ENCODE measurements around the gene MYOZ3.

Gene MYOZ3

DNA sequence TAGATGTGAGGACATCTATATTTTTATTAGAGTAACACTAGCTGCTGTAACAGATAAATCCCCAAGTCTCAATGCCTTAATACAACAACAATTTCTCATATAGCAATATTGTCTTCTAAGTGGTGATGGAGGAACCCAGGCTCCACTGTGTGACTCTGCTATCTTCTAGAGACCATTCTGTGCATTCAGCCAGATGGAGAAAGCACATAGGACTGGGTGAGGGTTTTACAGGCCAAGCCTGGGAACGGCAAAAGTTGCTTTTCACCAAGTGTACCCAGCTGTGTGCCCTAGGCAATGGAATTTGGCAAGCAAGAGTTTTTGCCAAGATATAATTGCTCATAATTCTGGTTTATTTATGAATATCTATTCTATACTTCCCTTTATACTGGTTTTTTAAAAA lies 28.1 kb downstream of the MYOZ3 start:
- TF ChIP-seq, protein P1, sequence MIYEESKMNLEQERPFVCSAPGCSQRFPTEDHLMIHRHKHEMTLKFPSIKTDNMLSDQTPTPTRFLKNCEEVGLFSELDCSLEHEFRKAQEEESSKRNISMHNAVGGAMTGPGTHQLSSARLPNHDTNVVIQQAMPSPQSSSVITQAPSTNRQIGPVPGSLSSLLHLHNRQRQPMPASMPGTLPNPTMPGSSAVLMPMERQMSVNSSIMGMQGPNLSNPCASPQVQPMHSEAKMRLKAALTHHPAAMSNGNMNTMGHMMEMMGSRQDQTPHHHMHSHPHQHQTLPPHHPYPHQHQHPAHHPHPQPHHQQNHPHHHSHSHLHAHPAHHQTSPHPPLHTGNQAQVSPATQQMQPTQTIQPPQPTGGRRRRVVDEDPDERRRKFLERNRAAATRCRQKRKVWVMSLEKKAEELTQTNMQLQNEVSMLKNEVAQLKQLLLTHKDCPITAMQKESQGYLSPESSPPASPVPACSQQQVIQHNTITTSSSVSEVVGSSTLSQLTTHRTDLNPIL (CRISPR knock-in tag; IDR thresholded peaks at IDR 0.05; ENCODE audit: low read depth): no peak
- TF ChIP-seq BACH2 (CRISPR knock-in tag; IDR thresholded peaks at IDR 0.05; ENCODE audit: borderline replicate concordance) (no peak), ZNF70 (CRISPR knock-in tag; IDR thresholded peaks at IDR 0.05) (no peak), ARNTL (CRISPR knock-in tag; IDR thresholded peaks at IDR 0.05; ENCODE audit: borderline replicate concordance, low read depth) (no peak), TCF4 (CRISPR knock-in tag; IDR thresholded peaks at IDR 0.05; ENCODE audit: borderline replicate concordance) (no peak), TOX (CRISPR knock-in tag; IDR thresholded peaks at IDR 0.05; ENCODE audit: borderline replicate concordance) (no peak), ESRRG (CRISPR knock-in tag; IDR thresholded peaks at IDR 0.05) (no peak), ZNF8 (CRISPR knock-in tag; IDR thresholded peaks at IDR 0.05) (no peak), SNAI2 (CRISPR knock-in tag; IDR thresholded peaks at IDR 0.05) (no peak), ZNF565 (CRISPR knock-in tag; conservative IDR thresholded peaks at IDR 0.05; ENCODE audit: low read depth) (no peak), PPARA (CRISPR knock-in tag; IDR thresholded peaks at IDR 0.05; ENCODE audit: borderline replicate concordance) (no peak), RARB (CRISPR knock-in tag; IDR thresholded peaks at IDR 0.05) (no peak), OSR1 (CRISPR knock-in tag; IDR thresholded peaks at IDR 0.05) (no peak), CSDC2 (CRISPR knock-in tag; IDR thresholded peaks at IDR 0.05) (no peak)
- TF ChIP-seq, protein P2, sequence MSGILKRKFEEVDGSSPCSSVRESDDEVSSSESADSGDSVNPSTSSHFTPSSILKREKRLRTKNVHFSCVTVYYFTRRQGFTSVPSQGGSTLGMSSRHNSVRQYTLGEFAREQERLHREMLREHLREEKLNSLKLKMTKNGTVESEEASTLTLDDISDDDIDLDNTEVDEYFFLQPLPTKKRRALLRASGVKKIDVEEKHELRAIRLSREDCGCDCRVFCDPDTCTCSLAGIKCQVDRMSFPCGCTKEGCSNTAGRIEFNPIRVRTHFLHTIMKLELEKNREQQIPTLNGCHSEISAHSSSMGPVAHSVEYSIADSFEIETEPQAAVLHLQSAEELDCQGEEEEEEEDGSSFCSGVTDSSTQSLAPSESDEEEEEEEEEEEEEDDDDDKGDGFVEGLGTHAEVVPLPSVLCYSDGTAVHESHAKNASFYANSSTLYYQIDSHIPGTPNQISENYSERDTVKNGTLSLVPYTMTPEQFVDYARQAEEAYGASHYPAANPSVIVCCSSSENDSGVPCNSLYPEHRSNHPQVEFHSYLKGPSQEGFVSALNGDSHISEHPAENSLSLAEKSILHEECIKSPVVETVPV (CRISPR knock-in tag; IDR thresholded peaks at IDR 0.05): no peak
- TF ChIP-seq, protein P3, sequence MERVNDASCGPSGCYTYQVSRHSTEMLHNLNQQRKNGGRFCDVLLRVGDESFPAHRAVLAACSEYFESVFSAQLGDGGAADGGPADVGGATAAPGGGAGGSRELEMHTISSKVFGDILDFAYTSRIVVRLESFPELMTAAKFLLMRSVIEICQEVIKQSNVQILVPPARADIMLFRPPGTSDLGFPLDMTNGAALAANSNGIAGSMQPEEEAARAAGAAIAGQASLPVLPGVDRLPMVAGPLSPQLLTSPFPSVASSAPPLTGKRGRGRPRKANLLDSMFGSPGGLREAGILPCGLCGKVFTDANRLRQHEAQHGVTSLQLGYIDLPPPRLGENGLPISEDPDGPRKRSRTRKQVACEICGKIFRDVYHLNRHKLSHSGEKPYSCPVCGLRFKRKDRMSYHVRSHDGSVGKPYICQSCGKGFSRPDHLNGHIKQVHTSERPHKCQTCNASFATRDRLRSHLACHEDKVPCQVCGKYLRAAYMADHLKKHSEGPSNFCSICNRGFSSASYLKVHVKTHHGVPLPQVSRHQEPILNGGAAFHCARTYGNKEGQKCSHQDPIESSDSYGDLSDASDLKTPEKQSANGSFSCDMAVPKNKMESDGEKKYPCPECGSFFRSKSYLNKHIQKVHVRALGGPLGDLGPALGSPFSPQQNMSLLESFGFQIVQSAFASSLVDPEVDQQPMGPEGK (CRISPR knock-in tag; IDR thresholded peaks at IDR 0.05; ENCODE audit: borderline replicate concordance): no peak
- TF ChIP-seq, protein P4, sequence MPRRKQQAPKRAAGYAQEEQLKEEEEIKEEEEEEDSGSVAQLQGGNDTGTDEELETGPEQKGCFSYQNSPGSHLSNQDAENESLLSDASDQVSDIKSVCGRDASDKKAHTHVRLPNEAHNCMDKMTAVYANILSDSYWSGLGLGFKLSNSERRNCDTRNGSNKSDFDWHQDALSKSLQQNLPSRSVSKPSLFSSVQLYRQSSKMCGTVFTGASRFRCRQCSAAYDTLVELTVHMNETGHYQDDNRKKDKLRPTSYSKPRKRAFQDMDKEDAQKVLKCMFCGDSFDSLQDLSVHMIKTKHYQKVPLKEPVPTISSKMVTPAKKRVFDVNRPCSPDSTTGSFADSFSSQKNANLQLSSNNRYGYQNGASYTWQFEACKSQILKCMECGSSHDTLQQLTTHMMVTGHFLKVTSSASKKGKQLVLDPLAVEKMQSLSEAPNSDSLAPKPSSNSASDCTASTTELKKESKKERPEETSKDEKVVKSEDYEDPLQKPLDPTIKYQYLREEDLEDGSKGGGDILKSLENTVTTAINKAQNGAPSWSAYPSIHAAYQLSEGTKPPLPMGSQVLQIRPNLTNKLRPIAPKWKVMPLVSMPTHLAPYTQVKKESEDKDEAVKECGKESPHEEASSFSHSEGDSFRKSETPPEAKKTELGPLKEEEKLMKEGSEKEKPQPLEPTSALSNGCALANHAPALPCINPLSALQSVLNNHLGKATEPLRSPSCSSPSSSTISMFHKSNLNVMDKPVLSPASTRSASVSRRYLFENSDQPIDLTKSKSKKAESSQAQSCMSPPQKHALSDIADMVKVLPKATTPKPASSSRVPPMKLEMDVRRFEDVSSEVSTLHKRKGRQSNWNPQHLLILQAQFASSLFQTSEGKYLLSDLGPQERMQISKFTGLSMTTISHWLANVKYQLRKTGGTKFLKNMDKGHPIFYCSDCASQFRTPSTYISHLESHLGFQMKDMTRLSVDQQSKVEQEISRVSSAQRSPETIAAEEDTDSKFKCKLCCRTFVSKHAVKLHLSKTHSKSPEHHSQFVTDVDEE (CRISPR knock-in tag; IDR thresholded peaks at IDR 0.05): no peak
- no peak for ATAC-seq

DNA sequence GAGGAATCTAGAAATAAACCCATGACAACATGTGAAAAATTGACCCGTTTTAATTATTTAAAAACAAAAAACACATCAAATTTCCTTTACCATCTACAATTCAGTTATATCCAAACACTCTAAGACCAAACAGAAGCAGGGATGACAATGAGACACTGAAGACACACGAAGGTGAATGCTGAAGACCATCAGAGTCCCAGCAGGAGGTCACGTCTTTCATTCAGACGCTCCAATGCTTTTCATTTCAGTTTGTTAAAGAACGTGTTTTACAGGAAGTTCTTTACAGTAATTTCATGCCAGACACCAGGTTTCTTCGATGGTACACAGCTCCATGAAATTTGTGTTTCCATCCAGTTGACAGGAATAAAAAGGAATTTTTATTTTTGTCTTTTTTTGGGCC lies 29.7 kb downstream of the MYOZ3 start:
- no peak for ATAC-seq
- TF ChIP-seq, protein P1 (CRISPR knock-in tag; IDR thresholded peaks at IDR 0.05; ENCODE audit: low read depth): no peak
- TF ChIP-seq ZFP30 (CRISPR knock-in tag; IDR thresholded peaks at IDR 0.05) (no peak), OSR1 (CRISPR knock-in tag; IDR thresholded peaks at IDR 0.05) (no peak), TOX (CRISPR knock-in tag; IDR thresholded peaks at IDR 0.05; ENCODE audit: borderline replicate concordance) (no peak), ZNF8 (CRISPR knock-in tag; IDR thresholded peaks at IDR 0.05) (no peak), RARB (CRISPR knock-in tag; IDR thresholded peaks at IDR 0.05) (no peak)

DNA sequence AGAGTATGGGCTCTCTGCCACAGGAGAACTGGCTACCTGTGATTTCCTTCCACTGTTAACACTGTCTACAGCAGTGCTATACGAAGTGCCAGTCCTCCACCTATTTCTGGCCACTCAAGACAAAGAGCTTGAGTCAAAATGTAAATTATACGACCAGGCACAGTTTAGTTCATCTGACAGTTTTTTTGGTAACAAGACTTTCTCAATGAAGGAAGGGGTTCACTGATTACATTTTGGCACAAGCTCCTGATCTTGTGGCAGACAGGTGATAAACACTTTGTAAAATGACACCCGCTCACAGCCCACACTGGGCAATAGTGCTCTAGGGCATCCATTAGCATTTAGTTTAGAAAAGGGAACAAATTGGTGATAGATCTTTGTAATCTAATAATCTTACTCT lies 31.2 kb downstream of the MYOZ3 start:
- no peak for ATAC-seq
- TF ChIP-seq ZNF565 (CRISPR knock-in tag; conservative IDR thresholded peaks at IDR 0.05; ENCODE audit: low read depth) (no peak), OSR1 (CRISPR knock-in tag; IDR thresholded peaks at IDR 0.05) (no peak), ISL1 (CRISPR knock-in tag; IDR thresholded peaks at IDR 0.05) (no peak), ZNF70 (CRISPR knock-in tag; IDR thresholded peaks at IDR 0.05) (no peak), PPARA (CRISPR knock-in tag; IDR thresholded peaks at IDR 0.05; ENCODE audit: borderline replicate concordance) (no peak), RARB (CRISPR knock-in tag; IDR thresholded peaks at IDR 0.05) (no peak), ZC3H10 (CRISPR knock-in tag; IDR thresholded peaks at IDR 0.05) (no peak), SNAI2 (CRISPR knock-in tag; IDR thresholded peaks at IDR 0.05) (no peak), ARNTL (CRISPR knock-in tag; IDR thresholded peaks at IDR 0.05; ENCODE audit: borderline replicate concordance, low read depth) (no peak), ZFP30 (CRISPR knock-in tag; IDR thresholded peaks at IDR 0.05) (no peak), ZNF8 (CRISPR knock-in tag; IDR thresholded peaks at IDR 0.05) (no peak)
- TF ChIP-seq, protein P5, sequence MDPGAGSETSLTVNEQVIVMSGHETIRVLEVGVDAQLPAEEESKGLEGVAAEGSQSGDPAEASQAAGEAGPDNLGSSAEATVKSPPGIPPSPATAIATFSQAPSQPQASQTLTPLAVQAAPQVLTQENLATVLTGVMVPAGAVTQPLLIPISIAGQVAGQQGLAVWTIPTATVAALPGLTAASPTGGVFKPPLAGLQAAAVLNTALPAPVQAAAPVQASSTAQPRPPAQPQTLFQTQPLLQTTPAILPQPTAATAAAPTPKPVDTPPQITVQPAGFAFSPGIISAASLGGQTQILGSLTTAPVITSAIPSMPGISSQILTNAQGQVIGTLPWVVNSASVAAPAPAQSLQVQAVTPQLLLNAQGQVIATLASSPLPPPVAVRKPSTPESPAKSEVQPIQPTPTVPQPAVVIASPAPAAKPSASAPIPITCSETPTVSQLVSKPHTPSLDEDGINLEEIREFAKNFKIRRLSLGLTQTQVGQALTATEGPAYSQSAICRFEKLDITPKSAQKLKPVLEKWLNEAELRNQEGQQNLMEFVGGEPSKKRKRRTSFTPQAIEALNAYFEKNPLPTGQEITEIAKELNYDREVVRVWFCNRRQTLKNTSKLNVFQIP (CRISPR knock-in tag; IDR thresholded peaks at IDR 0.05; ENCODE audit: borderline replicate concordance, low read depth): no peak
- TF ChIP-seq, protein P2 (CRISPR knock-in tag; IDR thresholded peaks at IDR 0.05): no peak
- TF ChIP-seq, protein P3 (CRISPR knock-in tag; IDR thresholded peaks at IDR 0.05; ENCODE audit: borderline replicate concordance): no peak

Data from SK-N-SH treated with all-trans-retinoic acid at 6 μM for 48 hours (cell line).